K562 (cell line): ENCODE results near the gene DHRS3. TPM values are rescaled to one million over a fixed set of nuclear protein-coding genes. Genes with fewer than 3 reads are reported as not detected.

Experiments
- BHLHE40 ChIP-seq: IDR thresholded peaks from 2 replicates; pipeline ENCODE4 v1.6.1; 2011; ENCODE audit warnings: low read length, improper control_type of control experiment
- DLX4 ChIP-seq: fragments of 250-450 bp; sonication (Bioruptor Pico); IDR thresholded peaks from 2 replicates; pipeline ENCODE4 v1.6.1; 2021; ENCODE audit warnings: mild to moderate bottlenecking
- GTF2A2 ChIP-seq: IDR thresholded peaks from 2 replicates; pipeline ENCODE4 v1.6.1; 2016; ENCODE audit warnings: mild to moderate bottlenecking, missing genetic modification characterization, missing compliant biosample characterization
- HNRNPUL1 ChIP-seq: fragments of 200-400 bp; formaldehyde crosslinking; IDR thresholded peaks from 2 replicates; pipeline ENCODE4 v1.6.1; 2017; ENCODE audit warnings: low read length
- JUND ChIP-seq, 2 experiments: IDR thresholded peaks; 2 replicates in 1 of 2; 3 replicates in 1 of 2; pipeline ENCODE4 v1.6.1; 2011; ENCODE audit warnings: borderline replicate concordance in 2 of 2, low read depth in 2 of 2, low read length in 2 of 2, improper control_type of control experiment in 1 of 2, missing biosample characterization in 1 of 2, missing genetic modification characterization in 1 of 2, missing genetic modification reagents in 1 of 2
- MAZ ChIP-seq, 2 experiments: fragments of 450-650 bp in 1 of 2; sonication (generic) in 1 of 2; formaldehyde crosslinking; IDR thresholded peaks in 1 of 2; conservative IDR thresholded peaks in 1 of 2; 2 replicates each; pipeline versions ENCODE4 v1.4.0 to v1.5.0; 2020; ENCODE audit warnings: mild to moderate bottlenecking in 1 of 2, missing genetic modification reagents in 1 of 2
- MEIS2 ChIP-seq: fragments of 450-650 bp; IDR thresholded peaks from 2 replicates; pipeline ENCODE4 v1.6.1; 2014; ENCODE audit warnings: mild to moderate bottlenecking; ENCODE audit not compliant: partially characterized antibody
- MLLT1 ChIP-seq, 2 experiments: fragments of 450-650 bp; IDR thresholded peaks; 2 replicates each; pipeline ENCODE4 v1.6.1; 2016
- NFATC3 ChIP-seq: fragments of 450-650 bp; IDR thresholded peaks from 2 replicates; pipeline ENCODE4 v1.6.1; 2017; ENCODE audit warnings: mild to moderate bottlenecking
- NKRF ChIP-seq: fragments of 450-650 bp; IDR thresholded peaks from 2 replicates; pipeline ENCODE4 v1.6.1; 2016; ENCODE audit warnings: borderline replicate concordance
- PHB ChIP-seq: fragments of 250-450 bp; sonication (Bioruptor Pico); IDR thresholded peaks from 2 replicates; pipeline ENCODE4 v1.5.0; 2021
- PHB2 ChIP-seq: fragments of 450-650 bp; IDR thresholded peaks from 2 replicates; pipeline ENCODE4 v1.6.1; 2017; ENCODE audit warnings: low read depth
- PHF8 ChIP-seq: fragments of 200-600 bp; sonication (generic); IDR thresholded peaks from 2 replicates; pipeline ENCODE4 v1.6.1; 2012; ENCODE audit warnings: mixed run types, mild to moderate bottlenecking, inconsistent platforms, low read length, moderate library complexity, borderline replicate concordance
- POLR2H ChIP-seq: IDR thresholded peaks from 2 replicates; pipeline ENCODE4 v1.6.1; 2016; ENCODE audit warnings: missing genetic modification characterization, low read depth, mild to moderate bottlenecking, control low read depth, missing compliant biosample characterization, moderate library complexity
- SMARCA5 ChIP-seq: fragments of 450-650 bp; IDR thresholded peaks from 2 replicates; pipeline ENCODE4 v1.6.1; 2016
- SMARCB1 ChIP-seq: IDR thresholded peaks from 2 replicates; pipeline ENCODE4 v1.6.1; 2011; ENCODE audit warnings: improper control_type of control experiment, low read depth; ENCODE audit not compliant: insufficient read length
- SP2 ChIP-seq: IDR thresholded peaks from 2 replicates; pipeline ENCODE4 v1.6.1; 2011; ENCODE audit warnings: mild to moderate bottlenecking, low read depth, low read length, moderate library complexity; ENCODE audit not compliant: poor library complexity, severe bottlenecking; ENCODE audit errors: extremely low read depth
- TBL1XR1 ChIP-seq, 2 experiments: IDR thresholded peaks; 2 replicates each; pipeline ENCODE4 v1.6.1; 2012; ENCODE audit warnings: improper control_type of control experiment in 2 of 2, low read length in 2 of 2, mild to moderate bottlenecking in 1 of 2
- ZBTB8A ChIP-seq: fragments of 450-650 bp; IDR thresholded peaks from 2 replicates; pipeline ENCODE4 v1.6.1; 2018; ENCODE audit warnings: mild to moderate bottlenecking, moderate library complexity; ENCODE audit not compliant: partially characterized antibody
- ZNF12 ChIP-seq: sonication (generic); formaldehyde crosslinking; IDR thresholded peaks from 2 replicates; pipeline ENCODE4 v1.4.0; 2020; ENCODE audit warnings: mild to moderate bottlenecking, missing genetic modification reagents
- ZNF121 ChIP-seq: sonication (generic); formaldehyde crosslinking; conservative IDR thresholded peaks from 2 replicates; pipeline ENCODE4 v1.8.0; 2022; ENCODE audit warnings: missing genetic modification reagents
- ZNF197 ChIP-seq: fragments of 200-800 bp; sonication (Bioruptor generic); IDR thresholded peaks from 2 replicates; pipeline ENCODE4 v1.6.1; 2016; ENCODE audit warnings: low read depth, missing genetic modification characterization, missing compliant biosample characterization
- ZNF217 ChIP-seq: sonication (generic); formaldehyde crosslinking; IDR thresholded peaks from 2 replicates; pipeline ENCODE4 v1.8.0; 2022; ENCODE audit warnings: mild to moderate bottlenecking, missing genetic modification reagents
- ZNF384 ChIP-seq: IDR thresholded peaks from 2 replicates; pipeline ENCODE4 v1.6.1; 2012; ENCODE audit warnings: low read depth, low read length, improper control_type of control experiment
- polyA plus RNA-seq, 8 experiments: library from polyadenylated mRNA; depleted of rRNA in 4 of 8; stranded (reverse) in 5 of 8; unstranded in 3 of 8; fragments of >200 nt; fragmentation: Nextera tagmentation in 2 of 8; fragmentation: Illumina TruSeq in 1 of 8; extraction: Ambion mirVana in 2 of 8; extraction: Trizol in 1 of 8; gene quantifications; 2 replicates each; pipeline versions ENCODE4 v1.2.1 to v1.2.3, GENCODE V29; 2011 to 2014; ENCODE audit warnings: inconsistent platforms in 1 of 8, missing spikeins in 1 of 8
- total RNA-seq, 7 experiments: library from RNA; depleted of rRNA in 6 of 7; stranded (reverse); fragments of >200 nt in 6 of 7; fragmentation: Illumina TruSeq in 2 of 7; extraction: Trizol in 2 of 7; gene quantifications; 2 replicates each; pipeline versions ENCODE4 v1.2.1 to v1.2.3, GENCODE V29; 2011 to 2021; ENCODE audit warnings: low replicate concordance in 1 of 7

Gene DHRS3
- total and polyA plus RNA-seq, 9 of the 15 experiments (the other 6 are each of a cell fraction or from before 2014, with no cell fraction given), result 21.0 to 116 (median 58.7) TPM

- 0 out of 2 replicates have a peak, but pooled peaks have one; percentile 58 for TF ChIP-seq HNRNPUL1
- no peak for TF ChIP-seq PHB (CRISPR knock-in tag)
- peak; percentile 91 for TF ChIP-seq NKRF
- TF ChIP-seq ZBTB8A, result no peak
- TF ChIP-seq BHLHE40, result peak; percentile 98
- peak in 1 of 2 experiments; percentile 54; a peak in 2 of 4 replicates for TF ChIP-seq MAZ (CRISPR knock-in tag; conservative IDR thresholded peaks at IDR 0.05 in 1 of 2, IDR thresholded peaks at IDR 0.05 in 1 of 2)
- no peak for TF ChIP-seq ZNF121 (CRISPR knock-in tag)
- TF ChIP-seq MEIS2, result peak; percentile 76
- TF ChIP-seq ZNF12 (CRISPR knock-in tag), result no peak
- TF ChIP-seq POLR2H (tag), result peak; percentile 84; the same call in 1 of the 2 replicates
- TF ChIP-seq ZNF384, result 0 out of 2 replicates have a peak, but pooled peaks have one; percentile 21
- no peak for TF ChIP-seq SMARCB1
- peak in 1 of 2 experiments; percentile 12; a peak in 2 of 4 replicates for TF ChIP-seq MLLT1 (IDR thresholded peaks at IDR 0.05)
- no peak for TF ChIP-seq SP2
- TF ChIP-seq PHB2, result 0 out of 2 replicates have a peak, but pooled peaks have one; percentile 36
- TF ChIP-seq NFATC3, result 0 out of 2 replicates have a peak, but pooled peaks have one; percentile 48
- TF ChIP-seq TBL1XR1 (IDR thresholded peaks at IDR 0.05; ENCODE audit: low read length in 2 of 2), result 0 out of 4 replicates have a peak, but pooled peaks of 1 of the 2 experiments have one; percentile 30
- peak; percentile 58; the same call in 1 of the 2 replicates for TF ChIP-seq PHF8
- peak; percentile 34; the same call in 1 of the 2 replicates for TF ChIP-seq JUND (IDR thresholded peaks at IDR 0.05; ENCODE audit: borderline replicate concordance, low read depth, low read length)
- no peak; the same call in 2 of the 3 replicates for TF ChIP-seq JUND (tag; IDR thresholded peaks at IDR 0.05; ENCODE audit: borderline replicate concordance, low read depth, low read length)
- TF ChIP-seq GTF2A2 (tag), result peak; percentile 79; the same call in 1 of the 2 replicates
- TF ChIP-seq DLX4 (CRISPR knock-in tag), result no peak
- TF ChIP-seq ZNF217 (CRISPR knock-in tag), result no peak
- no peak for TF ChIP-seq ZNF197 (CRISPR knock-in tag)
- TF ChIP-seq SMARCA5, result peak; percentile 52; the same call in 1 of the 2 replicates
Observed at GRCh38 chr1:12657060-12657884, 39.3 kb upstream of the DHRS3 start (continued).
